Liver (tissue), 9 donors: Measurements from ENCODE around the gene ULK3. TPM values are rescaled to one million over a fixed set of nuclear protein-coding genes. Genes with fewer than 3 reads are reported as not detected.

Experiments
- DNase-seq: peaks from one replicate; pipeline ENCODE4 v3.0.0-alpha.2; 2017; ENCODE audit warnings: low spot score
- H3K27ac ChIP-seq, 2 donors: one replicate each; pipeline ENCODE4 v1.7.0; 2013; ENCODE audit warnings: inconsistent platforms in 2 of 2, low read length in 2 of 2, control low read depth in 1 of 2, low read depth in 1 of 2, mild to moderate bottlenecking in 1 of 2
- H3K27me3 ChIP-seq, 4 donors: one replicate each; pipeline versions ENCODE4 v1.6.1 to v1.7.0; 2013; ENCODE audit warnings: low read length in 3 of 4, inconsistent platforms in 1 of 4, mild to moderate bottlenecking in 1 of 4, moderate library complexity in 1 of 4; ENCODE audit not compliant: control insufficient read depth in 4 of 4, insufficient read depth in 4 of 4
- H3K36me3 ChIP-seq, 4 donors: one replicate each; pipeline versions ENCODE4 v1.6.1 to v1.7.0; 2013; ENCODE audit warnings: low read length in 3 of 4, mild to moderate bottlenecking in 3 of 4, low read depth in 1 of 4, moderate library complexity in 1 of 4; ENCODE audit not compliant: control insufficient read depth in 4 of 4, insufficient read depth in 3 of 4
- H3K4me1 ChIP-seq, 4 donors: one replicate each; pipeline versions ENCODE4 v1.6.1 to v1.7.0; 2013; ENCODE audit warnings: low read length in 3 of 4, mild to moderate bottlenecking in 3 of 4, moderate library complexity in 1 of 4; ENCODE audit not compliant: control insufficient read depth in 4 of 4, insufficient read depth in 4 of 4
- H3K4me3 ChIP-seq, 3 donors: one replicate each; pipeline versions ENCODE4 v1.6.1 to v1.7.0; 2013; ENCODE audit warnings: low read length in 3 of 3, control low read depth in 1 of 3, low read depth in 1 of 3, mild to moderate bottlenecking in 1 of 3
- H3K9ac ChIP-seq, 2 donors: one replicate each; pipeline ENCODE4 v1.7.0; 2013; ENCODE audit warnings: low read length in 2 of 2, mild to moderate bottlenecking in 2 of 2, moderate library complexity in 2 of 2, control low read depth in 1 of 2, low read depth in 1 of 2
- H3K9me3 ChIP-seq, 4 donors: one replicate each; pipeline versions ENCODE4 v1.6.1 to v1.7.0; 2013; ENCODE audit warnings: low read length in 3 of 4; ENCODE audit not compliant: control insufficient read depth in 4 of 4
- EGR1 ChIP-seq, 2 donors: IDR thresholded peaks; 2 replicates each; pipeline ENCODE4 v1.6.1; 2016 to 2018; ENCODE audit warnings: antibody characterized with exemption in 2 of 2, low read depth in 2 of 2
- FOXA1 ChIP-seq: IDR thresholded peaks from 2 replicates; pipeline ENCODE4 v1.6.1; 2016; ENCODE audit warnings: antibody characterized with exemption
- FOXA2 ChIP-seq: IDR thresholded peaks from 2 replicates; pipeline ENCODE4 v1.6.1; 2016; ENCODE audit warnings: antibody characterized with exemption
- HNF4G ChIP-seq: IDR thresholded peaks from 2 replicates; pipeline ENCODE4 v1.6.1; 2016; ENCODE audit warnings: antibody characterized with exemption
- MAX ChIP-seq: IDR thresholded peaks from 2 replicates; pipeline ENCODE4 v1.6.1; 2016; ENCODE audit warnings: antibody characterized with exemption
- NR2F2 ChIP-seq: IDR thresholded peaks from 2 replicates; pipeline ENCODE4 v1.6.1; 2016; ENCODE audit warnings: antibody characterized with exemption
- RAD21 ChIP-seq, 2 donors: IDR thresholded peaks; 2 replicates each; pipeline ENCODE4 v1.6.1; 2016; ENCODE audit warnings: antibody characterized with exemption in 2 of 2, mild to moderate bottlenecking in 2 of 2
- REST ChIP-seq: IDR thresholded peaks from 2 replicates; pipeline ENCODE4 v1.6.1; 2016; ENCODE audit warnings: antibody characterized with exemption, mild to moderate bottlenecking
- RXRA ChIP-seq, 2 donors: IDR thresholded peaks; 2 replicates each; pipeline ENCODE4 v1.6.1; 2017 to 2018; ENCODE audit warnings: antibody characterized with exemption in 2 of 2, mild to moderate bottlenecking in 1 of 2
- YY1 ChIP-seq: IDR thresholded peaks from 2 replicates; pipeline ENCODE4 v1.6.1; 2016; ENCODE audit warnings: antibody characterized with exemption, mild to moderate bottlenecking
- WGBS: extraction: QIAGEN DNeasy Blood & Tissue Kit; methylation state at CpG from one replicate; pipeline ENCODE4 v1.1.7; 2013; 5-methylcytosine and 5-hydroxymethylcytosine counted together
- polyA plus RNA-seq, 2 donors: library from polyadenylated mRNA; stranded (reverse) in 1 of 2; unstranded in 1 of 2; fragments of 200-250 nt in 1 of 2; fragments of >200 nt in 1 of 2; fragmentation: Nextera tagmentation in 1 of 2; extraction: Ambion mirVana in 1 of 2; gene quantifications; one replicate each; pipeline versions ENCODE4 v1.2.1 to v1.2.3, GENCODE V29; 2013 to 2015
- total RNA-seq, 2 donors: library from RNA; depleted of rRNA; stranded (reverse); fragments of >200 nt; gene quantifications; one replicate each; pipeline ENCODE4 v1.2.3, GENCODE V29; 2014
- donor health status: healthy.
- donor health status: healthy.
- donor health status: healthy.
- donor health status: healthy.
- donor health status: healthy.

ULK3 gene
- total and polyA plus RNA-seq, 4 donors, result 13.1 to 35.5 (median 21.4) TPM

GRCh38 chr15:74794248-74794969 is 48.5 kb downstream of the ULK3 start:
- H3K36me3 ChIP-seq, result peaks cover 0 to 4% (median 0%) of the 10 kb centered on the region in 4 donors
- no peaks in the 10 kb centered on the region for H3K9me3 ChIP-seq
- no peaks in the 10 kb centered on the region for H3K27me3 ChIP-seq
- WGBS, result 95% methylated on average over 8 of the region's 9 CpGs
- H3K9ac ChIP-seq, result no peak overlapping the region
- H3K4me1 ChIP-seq, result peaks cover 23 to 80% (median 58%) of the 10 kb centered on the region in 4 donors
- peak overlapping the region in 1 of 2 donors; percentile 16 for H3K27ac ChIP-seq
- no peak overlapping the region for H3K4me3 ChIP-seq
- no peak for TF ChIP-seq NR2F2
- no peak for DNase-seq

- Histone ChIP-seq H3K9ac (no peak overlapping the region), H3K4me3 (no peak overlapping the region), H3K36me3 (no peaks in the 10 kb centered on the region), H3K27ac (no peak overlapping the region), H3K4me1 (peaks cover 18 to 80% (median 58%) of the 10 kb centered on the region in 4 donors), H3K9me3 (no peaks in the 10 kb centered on the region), H3K27me3 (no peaks in the 10 kb centered on the region)
- 82% methylated on average over 12 of the region's 12 CpGs for WGBS
- peak in 1 of 2 donors; percentile 12 for TF ChIP-seq RAD21 (IDR thresholded peaks at IDR 0.05)
- TF ChIP-seq YY1, result no peak
- DNase-seq, result no peak
Observed at GRCh38 chr15:74793135-74794028, 49.6 kb downstream of the ULK3 start.

GRCh38 chr15:74792227-74793016 is 50.5 kb downstream of the ULK3 start:
- 81% methylated on average over 12 of the region's 12 CpGs for WGBS
- H3K36me3 ChIP-seq, result no peaks in the 10 kb centered on the region
- peaks cover 13 to 80% (median 58%) of the 10 kb centered on the region in 4 donors for H3K4me1 ChIP-seq
- no peak for DNase-seq
- TF ChIP-seq RXRA (IDR thresholded peaks at IDR 0.05) (no peak), EGR1 (IDR thresholded peaks at IDR 0.05; ENCODE audit: low read depth in 2 of 2) (no peak), FOXA1 (no peak), REST (no peak), YY1 (no peak), FOXA2 (no peak), MAX (no peak), HNF4G (no peak)
- no peaks in the 10 kb centered on the region for H3K9me3 ChIP-seq
- H3K27me3 ChIP-seq, result no peaks in the 10 kb centered on the region
- no peak overlapping the region for H3K9ac ChIP-seq
- no peak overlapping the region for H3K27ac ChIP-seq
- no peak overlapping the region for H3K4me3 ChIP-seq
